Measurements from ENCODE around the gene MSANTD2. TPM values are rescaled to one million over a fixed set of nuclear protein-coding genes. Genes with fewer than 3 reads are reported as not detected.

The MSANTD2 gene
- total and polyA plus RNA-seq, 4 experiments from 2014 or later = 2.4 to 26.3 (median 15.9) TPM

GRCh38 chr11:124754710-124755109 is 45.5 kb downstream of the MSANTD2 start:
- H3K9me3 ChIP-seq (ENCODE audit: control insufficient read depth in 1 of 2, low read length in 2 of 2) = no peaks in the 10 kb centered on the region
- no peak for DNase-seq
- Mint-ChIP-seq H3K36me3 (no peaks in the 10 kb centered on the region), H3K4me1 (peaks cover 4 to 27% (median 12%) of the 10 kb centered on the region in 4 donors), H3K4me3 (no peak overlapping the region), H3K27ac (no peak overlapping the region), H3K27me3 (peaks cover 22 to 24% of the 10 kb centered on the region in 2 donors), H3K9me3 (no peaks in the 10 kb centered on the region)
- peaks cover 12% of the 10 kb centered on the region for H3K27me3 ChIP-seq (ENCODE audit: insufficient read depth, low read length)
- peaks cover 18% of the 10 kb centered on the region for H3K4me1 ChIP-seq (ENCODE audit: insufficient read depth, low read length)
- intact Hi-C loops (cut with micrococcal nuclease) = no loop called here
- no peaks in the 10 kb centered on the region for H3K36me3 ChIP-seq (ENCODE audit: insufficient read depth, low read length)
- CTCF ChIA-PET (ENCODE audit: partially characterized antibody) = interaction anchor here (0.9 to 17.0 kb wide), 4 partner anchors 7 to 86 kb away, joined by 3 to 239 read pairs (median 22); partner anchors contain the start of gene ESAM
- POLR2A ChIA-PET (ENCODE audit: partially characterized antibody) = interaction anchor here (1.3 to 4.5 kb wide), 2 partner anchors 9 to 10 kb away, joined by 3 to 30 read pairs; no protein-coding TSS in a partner anchor
- no peak overlapping the region for H3K27ac ChIP-seq (ENCODE audit: low read depth, low read length)
- H3K4me3 ChIP-seq (ENCODE audit: low read length in 2 of 2) = no peak overlapping the region

- Histone ChIP-seq H3K27ac (ENCODE audit: low read depth, low read length) (no peak overlapping the region), H3K9me3 (ENCODE audit: control insufficient read depth in 1 of 2, low read length in 2 of 2) (no peaks in the 10 kb centered on the region), H3K4me1 (ENCODE audit: insufficient read depth, low read length) (peaks cover 14% of the 10 kb centered on the region), H3K4me3 (ENCODE audit: low read length in 2 of 2) (no peak overlapping the region), H3K36me3 (ENCODE audit: insufficient read depth, low read length) (no peaks in the 10 kb centered on the region), H3K27me3 (ENCODE audit: insufficient read depth, low read length) (peaks cover 8% of the 10 kb centered on the region)
- H3K4me1 Mint-ChIP-seq = peaks cover 4 to 27% (median 10%) of the 10 kb centered on the region in 4 donors
- no peaks in the 10 kb centered on the region for H3K36me3 Mint-ChIP-seq
- H3K9me3 Mint-ChIP-seq = no peaks in the 10 kb centered on the region
- ChIA-PET CTCF (ENCODE audit: partially characterized antibody) (interaction anchor here (1.2 to 17.0 kb wide), 3 partner anchors 11 to 84 kb away, joined by 3 to 239 read pairs (median 14); partner anchors contain the start of gene ESAM), POLR2A (ENCODE audit: partially characterized antibody) (interaction anchor here (1.3 kb wide), 1 partner anchor 9 kb away, joined by 3 read pairs; no protein-coding TSS in a partner anchor)
- intact Hi-C loops (cut with micrococcal nuclease) = no loop called here
- H3K4me3 Mint-ChIP-seq = no peak overlapping the region
- H3K27ac Mint-ChIP-seq = no peak overlapping the region
- H3K27me3 Mint-ChIP-seq = peaks cover 22 to 24% of the 10 kb centered on the region in 2 donors
- no peak for DNase-seq
These were observed 45.9 kb downstream of the MSANTD2 start for GRCh38 chr11:124754309-124754708.

GRCh38 chr11:124753624-124754023 is 46.6 kb downstream of the MSANTD2 start:
- ChIA-PET POLR2A (ENCODE audit: partially characterized antibody) (interaction anchor here (0.9 to 1.3 kb wide), 3 partner anchors 9 to 85 kb away, joined by 3 read pairs; partner anchors contain the start of gene ESAM), CTCF (ENCODE audit: partially characterized antibody) (interaction anchor here (1.5 to 17.0 kb wide), 3 partner anchors 12 to 84 kb away, joined by 3 to 239 read pairs (median 14); partner anchors contain the start of gene ESAM)
- Histone ChIP-seq H3K9me3 (ENCODE audit: control insufficient read depth in 1 of 2, low read length in 2 of 2) (no peaks in the 10 kb centered on the region), H3K27ac (ENCODE audit: low read depth, low read length) (no peak overlapping the region), H3K36me3 (ENCODE audit: insufficient read depth, low read length) (no peaks in the 10 kb centered on the region), H3K27me3 (ENCODE audit: insufficient read depth, low read length) (peaks cover 3% of the 10 kb centered on the region), H3K4me1 (ENCODE audit: insufficient read depth, low read length) (peaks cover 7% of the 10 kb centered on the region), H3K4me3 (ENCODE audit: low read length in 2 of 2) (no peak overlapping the region)
- Mint-ChIP-seq H3K36me3 (no peaks in the 10 kb centered on the region), H3K4me1 (peaks cover 4 to 27% (median 7%) of the 10 kb centered on the region in 4 donors), H3K4me3 (no peak overlapping the region), H3K27ac (no peak overlapping the region), H3K9me3 (no peaks in the 10 kb centered on the region), H3K27me3 (peaks cover 22 to 24% of the 10 kb centered on the region in 2 donors)
- intact Hi-C loops (cut with micrococcal nuclease) = no loop called here
- DNase-seq = no peak

- Histone ChIP-seq H3K27me3 (ENCODE audit: insufficient read depth, low read length) (no peaks in the 10 kb centered on the region), H3K36me3 (ENCODE audit: insufficient read depth, low read length) (no peaks in the 10 kb centered on the region), H3K4me3 (ENCODE audit: low read length in 2 of 2) (no peak overlapping the region), H3K9me3 (ENCODE audit: control insufficient read depth in 1 of 2, low read length in 2 of 2) (no peaks in the 10 kb centered on the region), H3K4me1 (ENCODE audit: insufficient read depth, low read length) (peaks cover 3% of the 10 kb centered on the region), H3K27ac (ENCODE audit: low read depth, low read length) (no peak overlapping the region)
- CTCF ChIA-PET (ENCODE audit: partially characterized antibody) = interaction anchor here (1.2 to 17.0 kb wide), 4 partner anchors 13 to 83 kb away, joined by 3 to 239 read pairs (median 8); partner anchors contain the start of gene ESAM
- H3K4me3 Mint-ChIP-seq = no peak overlapping the region
- no peak for DNase-seq
- peaks cover 18 to 20% of the 10 kb centered on the region in 2 donors for H3K27me3 Mint-ChIP-seq
- POLR2A ChIA-PET (ENCODE audit: partially characterized antibody) = interaction anchor here (0.9 to 1.5 kb wide), 3 partner anchors 8 to 84 kb away, joined by 3 to 5 read pairs (median 3); partner anchors contain the start of gene ESAM
- intact Hi-C loops (cut with micrococcal nuclease) = no loop called here
- no peaks in the 10 kb centered on the region for H3K36me3 Mint-ChIP-seq
- no peaks in the 10 kb centered on the region for H3K9me3 Mint-ChIP-seq
- H3K4me1 Mint-ChIP-seq = peaks cover 1 to 26% (median 3%) of the 10 kb centered on the region in 4 donors
- H3K27ac Mint-ChIP-seq = no peak overlapping the region
These were observed 47.0 kb downstream of the MSANTD2 start for GRCh38 chr11:124753205-124753604.

- Histone ChIP-seq H3K27me3 (ENCODE audit: insufficient read depth, low read length) (no peaks in the 10 kb centered on the region), H3K4me3 (ENCODE audit: low read length in 2 of 2) (no peak overlapping the region), H3K36me3 (ENCODE audit: insufficient read depth, low read length) (no peaks in the 10 kb centered on the region), H3K4me1 (ENCODE audit: insufficient read depth, low read length) (no peaks in the 10 kb centered on the region), H3K9me3 (ENCODE audit: control insufficient read depth in 1 of 2, low read length in 2 of 2) (no peaks in the 10 kb centered on the region), H3K27ac (ENCODE audit: low read depth, low read length) (no peak overlapping the region)
- Mint-ChIP-seq H3K27me3 (peaks cover 15% of the 10 kb centered on the region in 2 donors), H3K36me3 (no peaks in the 10 kb centered on the region), H3K27ac (peak overlapping the region in 2 of 7 donors; percentile 1 to 57), H3K4me1 (peaks cover 0 to 23% (median under 1%) of the 10 kb centered on the region in 4 donors), H3K9me3 (no peaks in the 10 kb centered on the region), H3K4me3 (peak overlapping the region in 3 of 8 donors; percentile 36 to 76 (median 43))
- CTCF ChIA-PET (ENCODE audit: partially characterized antibody) = interaction anchor here (1.2 to 17.0 kb wide), 4 partner anchors 13 to 83 kb away, joined by 3 to 239 read pairs (median 8); partner anchors contain the start of gene ESAM
- intact Hi-C loops (cut with micrococcal nuclease) = no loop called here
- POLR2A ChIA-PET (ENCODE audit: partially characterized antibody) = interaction anchor here (0.6 to 1.5 kb wide), 7 partner anchors 9 to 84 kb away, joined by 3 to 5 read pairs (median 3); partner anchors contain the start of genes ESAM and MSANTD2
- no peak for DNase-seq
These were observed 47.6 kb downstream of the MSANTD2 start for GRCh38 chr11:124752471-124753102.

GRCh38 chr11:124751741-124752470 is 48.3 kb downstream of the MSANTD2 start, which contains the start of gene VSIG2:
VSIG2 (minus strand) TSS chr11:124752255; CDS start chr11:124752137, 118 bp downstream.
- ChIA-PET POLR2A (ENCODE audit: partially characterized antibody) (interaction anchor here (0.6 to 1.5 kb wide), 6 partner anchors 9 to 69 kb away, joined by 3 to 5 read pairs (median 3); partner anchors contain the start of gene MSANTD2), CTCF (ENCODE audit: partially characterized antibody) (interaction anchor here (1.2 to 17.0 kb wide), 4 partner anchors 13 to 82 kb away, joined by 3 to 239 read pairs (median 8); partner anchors contain the start of gene ESAM)
- Mint-ChIP-seq H3K27me3 (peaks cover 10 to 11% of the 10 kb centered on the region in 2 donors), H3K4me3 (peak within 1 kb of the TSS in 3 of 8 donors; percentile 36 to 76 (median 43)), H3K9me3 (no peaks in the 10 kb centered on the region), H3K4me1 (peaks cover 0 to 16% (median 4%) of the 10 kb centered on the region in 4 donors), H3K27ac (peak within 1 kb of the TSS in 3 of 7 donors; percentile 57 to 87 (median 82)), H3K36me3 (no peaks in the 10 kb centered on the region)
- no peaks in the 10 kb centered on the region for H3K9me3 ChIP-seq (ENCODE audit: control insufficient read depth in 1 of 2, low read length in 2 of 2)
- H3K36me3 ChIP-seq (ENCODE audit: insufficient read depth, low read length) = no peaks in the 10 kb centered on the region
- H3K4me1 ChIP-seq (ENCODE audit: insufficient read depth, low read length) = peaks cover 6% of the 10 kb centered on the region
- H3K27me3 ChIP-seq (ENCODE audit: insufficient read depth, low read length) = no peaks in the 10 kb centered on the region
- intact Hi-C loops (cut with micrococcal nuclease) = no loop called here
- no peak within 1 kb of the TSS for H3K4me3 ChIP-seq (ENCODE audit: low read length in 2 of 2)
- no peak within 1 kb of the TSS for H3K27ac ChIP-seq (ENCODE audit: low read depth, low read length)
- DNase-seq = no peak
